Neural progenitor cell (in vitro differentiated cells): ENCODE measurements around the gene MIA2. TPM values are rescaled to one million over a fixed set of nuclear protein-coding genes. Genes with fewer than 3 reads are reported as not detected.
"Not testable (repeated sequence)": the region's sequence is repeated elsewhere in the genome, so short reads cannot be mapped to it uniquely, and the experiment has no call there.

Experiments used
- DNase-seq: peaks from one replicate; pipeline ENCODE4 v3.0.0-alpha.2; 2016; ENCODE audit warnings: low spot score
- H2AFZ ChIP-seq: fragments of 200-600 bp; sonication (generic); replicated peaks from 2 replicates; pipeline ENCODE4 v1.6.1; 2016; ENCODE audit warnings: antibody characterized with exemption
- H3F3A ChIP-seq: fragments of 200-600 bp; sonication (generic); 2 replicates; pipeline ENCODE4 v1.6.1; 2016; ENCODE audit warnings: antibody characterized with exemption, low read depth
- H3K27ac ChIP-seq: fragments of 200-600 bp; sonication (generic); 2 replicates; pipeline ENCODE4 v1.5.1; 2016; ENCODE audit warnings: mild to moderate bottlenecking
- H3K27me3 ChIP-seq: fragments of 200-600 bp; sonication (generic); 2 replicates; pipeline ENCODE4 v1.6.1; 2016; ENCODE audit warnings: mild to moderate bottlenecking, moderate library complexity
- H3K36me3 ChIP-seq: fragments of 200-600 bp; sonication (generic); 2 replicates; pipeline ENCODE4 v1.5.1; 2016
- H3K4me1 ChIP-seq: fragments of 200-600 bp; sonication (generic); 2 replicates; pipeline ENCODE4 v1.6.1; 2016; ENCODE audit warnings: mixed run types
- H3K4me2 ChIP-seq: fragments of 200-600 bp; sonication (generic); 2 replicates; pipeline ENCODE4 v1.6.1; 2016
- H3K4me3 ChIP-seq: fragments of 200-600 bp; sonication (generic); 2 replicates; pipeline ENCODE4 v1.5.1; 2016
- H3K79me2 ChIP-seq: fragments of 200-600 bp; sonication (generic); 2 replicates; pipeline ENCODE4 v1.6.1; 2016; ENCODE audit warnings: low read depth
- H3K9ac ChIP-seq: fragments of 200-600 bp; sonication (generic); 2 replicates; pipeline ENCODE4 v1.6.1; 2016
- H3K9me3 ChIP-seq: fragments of 200-600 bp; sonication (generic); 2 replicates; pipeline ENCODE4 v1.5.1; 2016; ENCODE audit warnings: low read depth
- H4K20me1 ChIP-seq: fragments of 200-600 bp; sonication (generic); 2 replicates; pipeline ENCODE4 v1.6.1; 2016; ENCODE audit warnings: low read depth
- H3K27ac Mint-ChIP-seq: 3 replicates; pipeline ENCODE4 v1.8.0; 2021; ENCODE audit warnings: mixed read lengths
- H3K27me3 Mint-ChIP-seq: 2 replicates; pipeline ENCODE4 v1.8.0; 2022; ENCODE audit warnings: low read depth, mild to moderate bottlenecking, inconsistent platforms, moderate library complexity, mixed read lengths; ENCODE audit not compliant: insufficient read depth
- H3K36me3 Mint-ChIP-seq: 3 replicates; pipeline ENCODE4 v1.8.0; 2021; ENCODE audit warnings: mixed read lengths
- H3K4me1 Mint-ChIP-seq: 3 replicates; pipeline ENCODE4 v1.8.0; 2021; ENCODE audit warnings: mixed read lengths
- H3K4me3 Mint-ChIP-seq: 3 replicates; pipeline ENCODE4 v1.8.0; 2021; ENCODE audit warnings: mild to moderate bottlenecking, moderate library complexity, mixed read lengths
- H3K9me3 Mint-ChIP-seq: 3 replicates; pipeline ENCODE4 v1.8.0; 2020; ENCODE audit warnings: mixed read lengths
- EZH2 ChIP-seq: fragments of 200-600 bp; sonication (generic); IDR thresholded peaks from 2 replicates; pipeline ENCODE4 v1.6.1; 2017; ENCODE audit warnings: antibody characterized with exemption, mild to moderate bottlenecking, moderate library complexity
- EZH2phosphoT487 ChIP-seq: fragments of 200-600 bp; sonication (generic); IDR thresholded peaks from 2 replicates; pipeline ENCODE4 v1.6.1; 2017; ENCODE audit warnings: antibody characterized with exemption
- total RNA-seq: library from RNA; depleted of rRNA; stranded (reverse); fragments of >200 nt; gene quantifications from 2 replicates; pipeline ENCODE4 v1.2.3, GENCODE V29; 2015; ENCODE audit warnings: low replicate concordance
- TF ChIP-seq, protein P1 (sequence below): fragments of 200-600 bp; sonication (generic); IDR thresholded peaks from 2 replicates; pipeline ENCODE4 v1.5.1; 2017; ENCODE audit warnings: antibody characterized with exemption, mild to moderate bottlenecking

Gene MIA2
- total RNA-seq, 1 donor from 2014 or later: 13.0 TPM

DNA sequence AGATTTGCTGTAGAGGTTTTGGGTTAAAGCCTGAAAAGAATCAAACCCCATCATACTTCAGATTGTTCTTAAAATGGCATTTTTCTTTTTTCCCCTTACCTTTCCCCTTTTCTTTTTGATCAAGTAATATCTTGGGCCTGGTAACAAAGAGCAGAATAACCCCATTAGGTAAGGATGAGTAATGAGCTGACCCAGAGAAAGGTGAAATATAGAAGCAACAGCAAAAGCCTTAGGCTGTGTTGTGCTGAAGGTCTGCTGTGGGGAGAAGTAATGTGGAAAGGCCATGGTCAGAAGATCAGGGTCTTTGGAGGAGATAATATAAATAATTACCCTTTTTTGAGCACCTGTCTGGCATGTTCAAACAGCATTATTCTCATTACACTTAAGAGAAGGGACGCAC, 42.3 kb downstream of the MIA2 start:
- Histone ChIP-seq H2AFZ (no peak overlapping the region), H3K4me2 (no peak overlapping the region), H3K36me3 (no peaks in the 10 kb centered on the region), H3K79me2 (peaks cover 58% of the 10 kb centered on the region), H3K27me3 (no peaks in the 10 kb centered on the region), H4K20me1 (no peaks in the 10 kb centered on the region), H3K9me3 (no peaks in the 10 kb centered on the region), H3F3A (no peaks in the 10 kb centered on the region), H3K27ac (no peak overlapping the region), H3K4me3 (no peak overlapping the region), H3K4me1 (peaks cover 8% of the 10 kb centered on the region), H3K9ac (no peak overlapping the region)
- Mint-ChIP-seq H3K27ac (no peak overlapping the region), H3K36me3 (peaks cover 38% of the 10 kb centered on the region), H3K9me3 (peaks cover 20% of the 10 kb centered on the region), H3K4me3 (no peak overlapping the region), H3K4me1 (no peaks in the 10 kb centered on the region), H3K27me3 (no peaks in the 10 kb centered on the region)
- TF ChIP-seq EZH2phosphoT487 (no peak), EZH2 (no peak)
- TF ChIP-seq, protein P1, sequence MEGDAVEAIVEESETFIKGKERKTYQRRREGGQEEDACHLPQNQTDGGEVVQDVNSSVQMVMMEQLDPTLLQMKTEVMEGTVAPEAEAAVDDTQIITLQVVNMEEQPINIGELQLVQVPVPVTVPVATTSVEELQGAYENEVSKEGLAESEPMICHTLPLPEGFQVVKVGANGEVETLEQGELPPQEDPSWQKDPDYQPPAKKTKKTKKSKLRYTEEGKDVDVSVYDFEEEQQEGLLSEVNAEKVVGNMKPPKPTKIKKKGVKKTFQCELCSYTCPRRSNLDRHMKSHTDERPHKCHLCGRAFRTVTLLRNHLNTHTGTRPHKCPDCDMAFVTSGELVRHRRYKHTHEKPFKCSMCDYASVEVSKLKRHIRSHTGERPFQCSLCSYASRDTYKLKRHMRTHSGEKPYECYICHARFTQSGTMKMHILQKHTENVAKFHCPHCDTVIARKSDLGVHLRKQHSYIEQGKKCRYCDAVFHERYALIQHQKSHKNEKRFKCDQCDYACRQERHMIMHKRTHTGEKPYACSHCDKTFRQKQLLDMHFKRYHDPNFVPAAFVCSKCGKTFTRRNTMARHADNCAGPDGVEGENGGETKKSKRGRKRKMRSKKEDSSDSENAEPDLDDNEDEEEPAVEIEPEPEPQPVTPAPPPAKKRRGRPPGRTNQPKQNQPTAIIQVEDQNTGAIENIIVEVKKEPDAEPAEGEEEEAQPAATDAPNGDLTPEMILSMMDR: no peak
- DNase-seq: no peak

DNA sequence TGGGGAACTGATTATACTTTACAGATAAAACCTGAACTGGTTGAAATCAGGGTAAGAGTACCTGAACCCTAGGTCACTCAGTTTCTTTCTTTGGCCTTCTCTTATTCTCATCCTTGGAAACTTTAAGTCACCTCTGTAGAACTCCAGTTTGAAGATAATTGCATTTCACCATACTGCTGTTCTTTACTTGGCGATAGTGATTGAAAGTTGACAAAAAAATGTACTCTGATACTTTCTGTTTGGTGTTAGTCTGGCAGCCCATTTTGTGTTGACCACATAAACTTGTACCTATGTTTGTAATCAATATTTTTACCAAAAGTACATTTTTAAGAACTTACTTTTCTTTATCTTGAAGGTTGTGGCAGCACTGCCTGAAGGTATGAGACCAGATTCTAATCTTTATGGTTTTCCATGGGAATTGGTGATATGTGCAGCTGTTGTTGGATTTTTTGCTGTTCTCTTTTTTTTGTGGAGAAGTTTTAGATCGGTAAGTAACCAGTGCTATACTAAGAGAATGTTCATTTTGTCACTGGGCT, 42.9 kb downstream of the MIA2 start:
- Mint-ChIP-seq H3K36me3 (peaks cover 38% of the 10 kb centered on the region), H3K27ac (no peak overlapping the region), H3K9me3 (peaks cover 13% of the 10 kb centered on the region), H3K4me1 (no peaks in the 10 kb centered on the region), H3K4me3 (no peak overlapping the region), H3K27me3 (no peaks in the 10 kb centered on the region)
- Histone ChIP-seq H3K4me2 (no peak overlapping the region), H3K4me1 (peaks cover 8% of the 10 kb centered on the region), H2AFZ (no peak overlapping the region), H3K27me3 (no peaks in the 10 kb centered on the region), H3K9me3 (no peaks in the 10 kb centered on the region), H4K20me1 (no peaks in the 10 kb centered on the region), H3K4me3 (no peak overlapping the region), H3K9ac (no peak overlapping the region), H3K79me2 (peaks cover 52% of the 10 kb centered on the region), H3K36me3 (no peaks in the 10 kb centered on the region), H3K27ac (no peak overlapping the region), H3F3A (no peaks in the 10 kb centered on the region)
- DNase-seq: no peak
- TF ChIP-seq, protein P1: no peak
- TF ChIP-seq EZH2phosphoT487: no peak
- TF ChIP-seq EZH2: no peak

DNA sequence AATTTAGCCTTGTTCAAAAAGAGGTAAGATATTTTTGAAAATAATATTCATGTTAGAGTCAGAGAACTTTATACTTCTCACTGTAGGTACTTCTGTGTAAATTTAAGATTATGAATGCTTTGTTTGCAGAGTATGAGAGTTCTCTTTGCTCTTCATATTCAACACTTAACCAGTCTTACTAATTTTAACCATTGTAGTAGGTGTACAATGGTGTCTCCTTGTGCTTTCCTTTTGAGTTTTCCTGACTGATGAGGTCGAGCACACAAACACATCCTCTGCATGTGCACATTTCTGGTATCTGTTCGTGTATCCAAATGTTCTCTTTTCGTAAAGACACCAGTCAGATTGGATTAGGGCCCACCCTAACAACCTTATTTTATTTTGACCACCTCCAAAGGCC, 45.8 kb downstream of the MIA2 start:
- Mint-ChIP-seq H3K4me1 (no peaks in the 10 kb centered on the region), H3K27ac (no peak overlapping the region), H3K4me3 (no peak overlapping the region), H3K27me3 (no peaks in the 10 kb centered on the region), H3K9me3 (no peaks in the 10 kb centered on the region), H3K36me3 (peaks cover 47% of the 10 kb centered on the region)
- H3K4me1 ChIP-seq: peaks cover 8% of the 10 kb centered on the region
- H3K9ac ChIP-seq: no peak overlapping the region
- H4K20me1 ChIP-seq: no peaks in the 10 kb centered on the region
- H3F3A ChIP-seq: no peaks in the 10 kb centered on the region
- no peak overlapping the region for H3K4me3 ChIP-seq
- H3K9me3 ChIP-seq: peaks cover 8% of the 10 kb centered on the region
- H2AFZ ChIP-seq: no peak overlapping the region
- DNase-seq: no peak
- peaks cover 26% of the 10 kb centered on the region for H3K79me2 ChIP-seq
- no peak overlapping the region for H3K27ac ChIP-seq
- H3K36me3 ChIP-seq: peaks cover 3% of the 10 kb centered on the region
- no peaks in the 10 kb centered on the region for H3K27me3 ChIP-seq
- no peak for TF ChIP-seq EZH2
- no peak for TF ChIP-seq EZH2phosphoT487
- TF ChIP-seq, protein P1: no peak
- no peak overlapping the region for H3K4me2 ChIP-seq

DNA sequence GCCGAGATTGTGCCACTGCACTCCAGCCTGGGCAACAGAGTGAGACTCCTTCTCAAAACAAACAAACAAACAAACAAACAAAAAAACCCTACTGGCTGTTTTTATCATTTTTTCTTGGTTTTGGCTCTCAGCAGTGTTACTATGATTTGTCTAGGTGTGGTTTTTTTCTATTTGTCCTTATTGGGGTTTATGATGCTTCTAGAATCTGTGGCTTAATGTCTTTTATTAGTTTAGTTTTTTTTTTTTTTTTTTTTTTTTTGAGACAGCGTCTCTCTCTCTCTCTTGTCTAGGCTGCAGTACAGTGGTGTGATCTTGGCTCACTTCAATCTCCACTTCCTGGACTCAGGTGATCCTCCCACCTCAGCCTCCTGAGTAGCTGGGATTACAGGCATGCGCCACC, 47.0 kb downstream of the MIA2 start:
- not testable (repeated sequence) for H3K9me3 Mint-ChIP-seq, H3K9ac ChIP-seq, H3K4me1 Mint-ChIP-seq, H3K9me3 ChIP-seq, H3K27ac ChIP-seq, H3K4me2 ChIP-seq, H3K36me3 ChIP-seq, H4K20me1 ChIP-seq, H3K27me3 ChIP-seq, H3K27ac Mint-ChIP-seq, H3K4me3 ChIP-seq, H3K4me1 ChIP-seq, DNase-seq, H2AFZ ChIP-seq, H3F3A ChIP-seq, H3K27me3 Mint-ChIP-seq, H3K4me3 Mint-ChIP-seq
- H3K36me3 Mint-ChIP-seq: peaks cover 47% of the 10 kb centered on the region
- peaks cover 16% of the 10 kb centered on the region for H3K79me2 ChIP-seq
